Measurements from ENCODE around the gene ARHGEF11.

ARHGEF11 gene

GRCh38 chr1:156970017-156970416 lies 75.5 kb downstream of the ARHGEF11 start:
- no peak for DNase-seq (ENCODE audit: extremely low spot score)
- POLR2A ChIA-PET = interaction anchor here (0.6 kb wide), 1 partner anchor 10 kb away, joined by 3 read pairs; no protein-coding TSS in a partner anchor
- TF ChIP-seq BHLHE40 (IDR thresholded peaks at IDR 0.05; ENCODE audit: borderline replicate concordance) = no peak
- no peak for TF ChIP-seq FOXA1 (IDR thresholded peaks at IDR 0.05)
- TF ChIP-seq TARDBP (IDR thresholded peaks at IDR 0.05) = no peak
- TF ChIP-seq ARNT (IDR thresholded peaks at IDR 0.05) = no peak
- no peak for TF ChIP-seq CTBP1 (IDR thresholded peaks at IDR 0.05; ENCODE audit: borderline replicate concordance)
- no peak for TF ChIP-seq SP1 (IDR thresholded peaks at IDR 0.05)
- no peak for TF ChIP-seq ZNF384 (IDR thresholded peaks at IDR 0.05)
- TF ChIP-seq LEF1 (IDR thresholded peaks at IDR 0.05; ENCODE audit: borderline replicate concordance) = no peak
- TF ChIP-seq SUZ12 (IDR thresholded peaks at IDR 0.05) = no peak
- TF ChIP-seq HDGF (IDR thresholded peaks at IDR 0.05; ENCODE audit: borderline replicate concordance) = no peak
- no peak for TF ChIP-seq ELF4 (IDR thresholded peaks at IDR 0.05)
- no peak for TF ChIP-seq NFRKB (IDR thresholded peaks at IDR 0.05)
- no peak for TF ChIP-seq PKNOX1 (IDR thresholded peaks at IDR 0.05)
- no peak for TF ChIP-seq FOXM1 (IDR thresholded peaks at IDR 0.05; ENCODE audit: borderline replicate concordance)
- TF ChIP-seq L3MBTL2 (conservative IDR thresholded peaks at IDR 0.05) = no peak
- TF ChIP-seq FOXK2 (IDR thresholded peaks at IDR 0.05) = no peak
- CTCF ChIA-PET = interaction anchor here (0.7 to 1.4 kb wide), 5 partner anchors 11 to 120 kb away, joined by 3 to 5 read pairs (median 3); no protein-coding TSS in a partner anchor

GRCh38 chr1:156969496-156969895 lies 76.0 kb downstream of the ARHGEF11 start:
- no peak for TF ChIP-seq BHLHE40 (IDR thresholded peaks at IDR 0.05; ENCODE audit: borderline replicate concordance)
- TF ChIP-seq ELF4 (IDR thresholded peaks at IDR 0.05) = no peak
- no peak for TF ChIP-seq NFRKB (IDR thresholded peaks at IDR 0.05)
- no peak for TF ChIP-seq L3MBTL2 (conservative IDR thresholded peaks at IDR 0.05)
- TF ChIP-seq PKNOX1 (IDR thresholded peaks at IDR 0.05) = no peak
- no peak for TF ChIP-seq CTBP1 (IDR thresholded peaks at IDR 0.05; ENCODE audit: borderline replicate concordance)
- no peak for TF ChIP-seq ARNT (IDR thresholded peaks at IDR 0.05)
- no peak for TF ChIP-seq SUZ12 (IDR thresholded peaks at IDR 0.05)
- TF ChIP-seq HDGF (IDR thresholded peaks at IDR 0.05; ENCODE audit: borderline replicate concordance) = no peak
- no peak for TF ChIP-seq ZNF384 (IDR thresholded peaks at IDR 0.05)
- TF ChIP-seq FOXK2 (IDR thresholded peaks at IDR 0.05) = no peak
- no peak for TF ChIP-seq TARDBP (IDR thresholded peaks at IDR 0.05)
- no peak for TF ChIP-seq SP1 (IDR thresholded peaks at IDR 0.05)
- ChIA-PET CTCF (interaction anchor here (1.0 to 1.4 kb wide), 2 partner anchors 12 to 121 kb away, joined by 3 read pairs; no protein-coding TSS in a partner anchor), POLR2A (no interaction called here)
- DNase-seq (ENCODE audit: extremely low spot score) = no peak

GRCh38 chr1:156964441-156964840 lies 81.1 kb downstream of the ARHGEF11 start:
- TF ChIP-seq LEF1 (IDR thresholded peaks at IDR 0.05; ENCODE audit: borderline replicate concordance) (no peak), FOXM1 (IDR thresholded peaks at IDR 0.05; ENCODE audit: borderline replicate concordance) (no peak), CTBP1 (IDR thresholded peaks at IDR 0.05; ENCODE audit: borderline replicate concordance) (no peak), SUZ12 (IDR thresholded peaks at IDR 0.05) (no peak), NFRKB (IDR thresholded peaks at IDR 0.05) (no peak), ELF4 (IDR thresholded peaks at IDR 0.05) (no peak), ARNT (IDR thresholded peaks at IDR 0.05) (no peak), L3MBTL2 (conservative IDR thresholded peaks at IDR 0.05) (no peak), SP1 (IDR thresholded peaks at IDR 0.05) (no peak)
- CTCF ChIA-PET = no interaction called here
- DNase-seq (ENCODE audit: extremely low spot score) = no peak
- POLR2A ChIA-PET = no interaction called here

GRCh38 chr1:156963621-156964020 lies 81.9 kb downstream of the ARHGEF11 start:
- TF ChIP-seq ARNT (IDR thresholded peaks at IDR 0.05) = no peak
- TF ChIP-seq FOXA1 (IDR thresholded peaks at IDR 0.05) = no peak
- TF ChIP-seq ZNF384 (IDR thresholded peaks at IDR 0.05) = no peak
- no peak for TF ChIP-seq L3MBTL2 (conservative IDR thresholded peaks at IDR 0.05)
- TF ChIP-seq HDGF (IDR thresholded peaks at IDR 0.05; ENCODE audit: borderline replicate concordance) = no peak
- no peak for TF ChIP-seq TARDBP (IDR thresholded peaks at IDR 0.05)
- no peak for TF ChIP-seq SUZ12 (IDR thresholded peaks at IDR 0.05)
- no peak for TF ChIP-seq BHLHE40 (IDR thresholded peaks at IDR 0.05; ENCODE audit: borderline replicate concordance)
- POLR2A ChIA-PET = no interaction called here
- CTCF ChIA-PET = no interaction called here
- DNase-seq (ENCODE audit: extremely low spot score) = no peak

- TF ChIP-seq SUZ12 (IDR thresholded peaks at IDR 0.05) (no peak), NFRKB (IDR thresholded peaks at IDR 0.05) (no peak), SP1 (IDR thresholded peaks at IDR 0.05) (no peak)
- CTCF ChIA-PET = interaction anchor here (1.0 kb wide), 1 partner anchor 102 kb away, joined by 3 read pairs; no protein-coding TSS in a partner anchor
- no peak for DNase-seq (ENCODE audit: extremely low spot score)
- POLR2A ChIA-PET = no interaction called here
These were observed 83.8 kb downstream of the ARHGEF11 start for GRCh38 chr1:156961709-156962108.

- TF ChIP-seq PKNOX1 (IDR thresholded peaks at IDR 0.05) = no peak
- TF ChIP-seq ELF4 (IDR thresholded peaks at IDR 0.05) = no peak
- TF ChIP-seq TARDBP (IDR thresholded peaks at IDR 0.05) = no peak
- TF ChIP-seq NFRKB (IDR thresholded peaks at IDR 0.05) = no peak
- no peak for TF ChIP-seq FOXA1 (IDR thresholded peaks at IDR 0.05)
- TF ChIP-seq L3MBTL2 (conservative IDR thresholded peaks at IDR 0.05) = no peak
- no peak for TF ChIP-seq CTBP1 (IDR thresholded peaks at IDR 0.05; ENCODE audit: borderline replicate concordance)
- TF ChIP-seq ZNF384 (IDR thresholded peaks at IDR 0.05) = no peak
- ChIA-PET POLR2A (no interaction called here), CTCF (interaction anchor here (0.8 to 1.6 kb wide), 4 partner anchors 11 to 115 kb away, joined by 3 to 6 read pairs (median 4); no protein-coding TSS in a partner anchor)
- no peak for DNase-seq (ENCODE audit: extremely low spot score)
These were observed 85.6 kb downstream of the ARHGEF11 start for GRCh38 chr1:156959925-156960324.
